DMS53 treated with DMSO at 0.1 percent for 48 hours (cell line): ENCODE data around the gene KL.

Source experiments
- DNase-seq: peaks from one replicate; lab custom pipeline; 2025; ENCODE audit not compliant: unreplicated experiment; lab: John Stamatoyannopoulos, UW

The KL gene

GRCh38 chr13:33109271-33109697 lies 93.1 kb downstream of the KL start:
- no peak for DNase-seq

GRCh38 chr13:33109801-33110200 lies 93.6 kb downstream of the KL start:
- DNase-seq, result no peak

- no peak for DNase-seq
Observed at GRCh38 chr13:33110386-33110712, 94.1 kb downstream of the KL start.

GRCh38 chr13:33110713-33111413 lies 94.6 kb downstream of the KL start:
- DNase-seq, result no peak

GRCh38 chr13:33111414-33112110 lies 95.3 kb downstream of the KL start:
- no peak for DNase-seq

GRCh38 chr13:33112766-33113165 lies 96.5 kb downstream of the KL start:
- no peak for DNase-seq

- DNase-seq, result no peak
Observed at GRCh38 chr13:33114146-33114545, 97.9 kb downstream of the KL start.

GRCh38 chr13:33115274-33115673 lies 99.1 kb downstream of the KL start:
- DNase-seq, result no peak
